ENCODE measurements around the gene S100A13. TPM values are rescaled to one million over a fixed set of nuclear protein-coding genes. Genes with fewer than 3 reads are reported as not detected.

S100A13 gene
- total RNA-seq, 1 experiment from 2014 or later: 350 TPM

DNA sequence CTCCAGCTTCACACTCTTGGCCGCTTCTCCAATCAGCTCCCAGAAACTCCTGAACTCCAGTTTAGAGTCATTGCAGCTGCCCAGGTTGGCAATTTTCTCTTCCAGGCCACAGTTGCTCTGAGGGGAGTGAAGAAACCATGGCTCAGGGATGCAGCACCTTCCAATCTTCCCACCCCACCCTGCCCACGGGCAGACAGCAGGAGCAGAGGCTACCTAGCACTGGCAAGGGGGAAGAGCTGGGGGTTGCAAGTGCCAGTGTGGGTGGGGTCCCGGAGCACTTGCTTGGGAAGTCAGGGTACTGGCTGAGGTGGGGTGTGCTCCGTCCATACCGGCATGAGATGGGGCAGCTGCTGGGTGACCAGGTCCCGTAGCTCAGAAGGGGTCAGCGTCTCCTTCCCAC, 12.4 kb downstream of the S100A13 start:
- no peak for ATAC-seq
- Histone ChIP-seq H3K4me3 (ENCODE audit: low read length) (peak overlapping the region; percentile 70), H3K36me3 (ENCODE audit: low read depth, low read length) (peaks cover 11% of the 10 kb centered on the region), H3K27me3 (ENCODE audit: low read length) (no peaks in the 10 kb centered on the region), H3K9me3 (ENCODE audit: low read length) (no peaks in the 10 kb centered on the region), H3K4me2 (ENCODE audit: low read length) (peak overlapping the region; percentile 81), H2AFZ (ENCODE audit: low read length) (no peak overlapping the region), H4K20me1 (ENCODE audit: low read length) (no peaks in the 10 kb centered on the region), H3K9me2 (replicated peaks; ENCODE audit: low read length) (no peaks in the 10 kb centered on the region), H3F3A (ENCODE audit: low read length, unreplicated experiment) (peaks cover 19% of the 10 kb centered on the region), H3K27ac (ENCODE audit: low read length) (no peak overlapping the region), H3K9ac (ENCODE audit: low read length) (no peak overlapping the region; the same call in 1 of the 2 replicates), H3K4me1 (ENCODE audit: insufficient read depth, low read length) (peaks cover 62% of the 10 kb centered on the region), H3K79me2 (ENCODE audit: low read length) (peaks cover 69% of the 10 kb centered on the region)
- no peak for DNase-seq
- intact Hi-C loops (cut with micrococcal nuclease): no loop called here
- ChIA-PET POLR2A (ENCODE audit: unreplicated experiment) (interaction anchor here (1.2 to 1.3 kb wide), 3 partner anchors 12 to 43 kb away, joined by 3 to 7 read pairs (median 3); partner anchors contain the start of genes CHTOP and S100A13), CTCF (interaction anchor here (0.9 to 1.5 kb wide), 3 partner anchors 19 to 104 kb away, joined by 3 to 5 read pairs (median 3); partner anchors contain the start of gene CHTOP)
- TF ChIP-seq CTCF (conservative IDR thresholded peaks at IDR 0.05; ENCODE audit: low read depth, low read length) (no peak), EZH2phosphoT487 (IDR thresholded peaks at IDR 0.05; ENCODE audit: borderline replicate concordance, low read length) (no peak), EZH2 (IDR thresholded peaks at IDR 0.05; ENCODE audit: low read length, unreplicated experiment) (no peak)
- BruUV-seq (replicated peaks): no TSS peak

DNA sequence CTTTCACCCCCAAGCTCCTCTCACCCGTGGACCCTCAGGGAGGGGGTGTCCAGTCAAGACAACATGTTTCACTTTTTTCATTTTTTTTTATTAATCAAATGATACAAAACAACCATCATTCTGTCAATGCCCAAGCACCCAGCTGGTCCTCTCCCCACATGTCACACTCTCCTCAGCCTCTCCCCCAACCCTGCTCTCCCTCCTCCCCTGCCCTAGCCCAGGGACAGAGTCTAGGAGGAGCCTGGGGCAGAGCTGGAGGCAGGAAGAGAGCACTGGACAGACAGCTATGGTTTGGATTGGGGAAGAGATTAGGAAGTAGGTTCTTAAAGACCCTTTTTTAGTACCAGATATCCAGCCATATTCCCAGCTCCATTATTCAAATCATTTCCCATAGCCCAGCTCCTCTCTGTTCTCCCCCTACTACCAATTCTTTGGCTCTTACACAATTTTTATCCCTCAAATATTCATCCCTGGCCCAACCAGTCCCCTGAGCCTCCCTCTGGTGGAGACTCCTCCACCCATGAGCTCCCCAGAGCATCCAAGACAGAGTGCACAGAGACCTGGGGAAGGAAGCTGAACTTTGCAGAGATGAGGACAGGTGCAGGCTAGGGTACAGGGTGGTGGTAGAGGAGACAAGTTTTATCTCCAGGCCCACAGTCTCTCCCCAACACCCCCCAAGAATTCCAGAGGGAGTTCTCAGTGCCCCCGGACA, 13.0 kb downstream of the S100A13 start:
- Histone ChIP-seq H3K4me2 (ENCODE audit: low read length) (peak overlapping the region; percentile 81), H3K36me3 (ENCODE audit: low read depth, low read length) (peaks cover 10% of the 10 kb centered on the region), H3K27me3 (ENCODE audit: low read length) (no peaks in the 10 kb centered on the region), H3K9me3 (ENCODE audit: low read length) (no peaks in the 10 kb centered on the region), H3K79me2 (ENCODE audit: low read length) (peaks cover 74% of the 10 kb centered on the region), H3K4me1 (ENCODE audit: insufficient read depth, low read length) (peaks cover 67% of the 10 kb centered on the region), H3K4me3 (ENCODE audit: low read length) (peak overlapping the region; percentile 70), H3F3A (ENCODE audit: low read length, unreplicated experiment) (peaks cover 24% of the 10 kb centered on the region), H2AFZ (ENCODE audit: low read length) (no peak overlapping the region), H3K9ac (ENCODE audit: low read length) (no peak overlapping the region; the same call in 1 of the 2 replicates), H3K9me2 (replicated peaks; ENCODE audit: low read length) (no peaks in the 10 kb centered on the region), H4K20me1 (ENCODE audit: low read length) (no peaks in the 10 kb centered on the region), H3K27ac (ENCODE audit: low read length) (peak overlapping the region; percentile 15)
- POLR2A ChIA-PET (ENCODE audit: unreplicated experiment): interaction anchor here (0.6 to 1.3 kb wide), 3 partner anchors 13 to 23 kb away, joined by 3 to 7 read pairs (median 3); partner anchors contain the start of genes CHTOP and S100A13
- CTCF ChIA-PET: interaction anchor here (0.9 to 2.6 kb wide), 4 partner anchors 13 to 104 kb away, joined by 3 to 17 read pairs (median 4); partner anchors contain the start of genes CHTOP and S100A13
- BruUV-seq (replicated peaks): no TSS peak
- DNase-seq (no peak), ATAC-seq (no peak)
- intact Hi-C loops (cut with micrococcal nuclease): no loop called here
- TF ChIP-seq EZH2 (IDR thresholded peaks at IDR 0.05; ENCODE audit: low read length, unreplicated experiment) (no peak), EZH2phosphoT487 (IDR thresholded peaks at IDR 0.05; ENCODE audit: borderline replicate concordance, low read length) (no peak)

DNA sequence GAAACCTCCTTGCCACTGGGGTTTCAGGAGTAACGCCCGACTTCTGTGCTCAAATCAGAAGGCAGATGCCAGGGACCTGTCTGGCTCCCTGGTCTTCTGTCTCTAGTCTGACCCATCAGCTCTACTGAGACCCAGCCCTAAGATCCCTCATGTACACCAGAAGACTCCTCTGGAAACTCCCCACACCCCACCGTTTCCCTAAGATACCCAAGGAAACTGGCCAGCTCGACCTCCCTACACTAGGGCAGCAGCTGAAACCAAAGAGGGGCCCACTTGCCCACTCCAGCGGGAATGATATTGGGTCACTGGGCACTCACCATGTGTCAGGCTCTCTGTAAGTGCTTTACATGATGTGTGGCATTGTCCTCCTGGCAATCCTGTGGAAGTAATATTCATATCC, 13.9 kb downstream of the S100A13 start:
- no peak for DNase-seq
- CTCF ChIA-PET: interaction anchor here (1.0 to 2.6 kb wide), 4 partner anchors 14 to 103 kb away, joined by 3 to 17 read pairs (median 11); partner anchors contain the start of genes CHTOP and S100A13
- Histone ChIP-seq H3K4me3 (ENCODE audit: low read length) (peak overlapping the region; percentile 93), H3K9me3 (ENCODE audit: low read length) (no peaks in the 10 kb centered on the region), H4K20me1 (ENCODE audit: low read length) (no peaks in the 10 kb centered on the region), H3K4me1 (ENCODE audit: insufficient read depth, low read length) (peaks cover 74% of the 10 kb centered on the region), H3K4me2 (ENCODE audit: low read length) (peak overlapping the region; percentile 88), H3K27ac (ENCODE audit: low read length) (peak overlapping the region; percentile 100), H3K79me2 (ENCODE audit: low read length) (peaks cover 79% of the 10 kb centered on the region), H3K36me3 (ENCODE audit: low read depth, low read length) (peaks cover 4% of the 10 kb centered on the region; the same call in 1 of the 2 replicates), H3K9me2 (replicated peaks; ENCODE audit: low read length) (no peaks in the 10 kb centered on the region), H3K9ac (ENCODE audit: low read length) (peak overlapping the region; percentile 97), H3F3A (ENCODE audit: low read length, unreplicated experiment) (peaks cover 27% of the 10 kb centered on the region), H3K27me3 (ENCODE audit: low read length) (no peaks in the 10 kb centered on the region), H2AFZ (ENCODE audit: low read length) (no peak overlapping the region)
- no peak for ATAC-seq
- POLR2A ChIA-PET (ENCODE audit: unreplicated experiment): interaction anchor here (0.5 to 1.8 kb wide), 13 partner anchors 9 to 362 kb away, joined by 3 to 25 read pairs (median 6); partner anchors contain the start of genes CHTOP, S100A13 and S100A6
- TF ChIP-seq EZH2 (IDR thresholded peaks at IDR 0.05; ENCODE audit: low read length, unreplicated experiment): no peak
- no peak for TF ChIP-seq EZH2phosphoT487 (IDR thresholded peaks at IDR 0.05; ENCODE audit: borderline replicate concordance, low read length)
- intact Hi-C loops (cut with micrococcal nuclease): loop anchor here (2.0 kb wide), 1 partner anchor 13 kb away; the partner anchor contains the start of gene S100A13
- BruUV-seq (replicated peaks): no TSS peak

Measured in PC-3 (cell line).